ENCODE results near the gene RTN4R.

DNA sequence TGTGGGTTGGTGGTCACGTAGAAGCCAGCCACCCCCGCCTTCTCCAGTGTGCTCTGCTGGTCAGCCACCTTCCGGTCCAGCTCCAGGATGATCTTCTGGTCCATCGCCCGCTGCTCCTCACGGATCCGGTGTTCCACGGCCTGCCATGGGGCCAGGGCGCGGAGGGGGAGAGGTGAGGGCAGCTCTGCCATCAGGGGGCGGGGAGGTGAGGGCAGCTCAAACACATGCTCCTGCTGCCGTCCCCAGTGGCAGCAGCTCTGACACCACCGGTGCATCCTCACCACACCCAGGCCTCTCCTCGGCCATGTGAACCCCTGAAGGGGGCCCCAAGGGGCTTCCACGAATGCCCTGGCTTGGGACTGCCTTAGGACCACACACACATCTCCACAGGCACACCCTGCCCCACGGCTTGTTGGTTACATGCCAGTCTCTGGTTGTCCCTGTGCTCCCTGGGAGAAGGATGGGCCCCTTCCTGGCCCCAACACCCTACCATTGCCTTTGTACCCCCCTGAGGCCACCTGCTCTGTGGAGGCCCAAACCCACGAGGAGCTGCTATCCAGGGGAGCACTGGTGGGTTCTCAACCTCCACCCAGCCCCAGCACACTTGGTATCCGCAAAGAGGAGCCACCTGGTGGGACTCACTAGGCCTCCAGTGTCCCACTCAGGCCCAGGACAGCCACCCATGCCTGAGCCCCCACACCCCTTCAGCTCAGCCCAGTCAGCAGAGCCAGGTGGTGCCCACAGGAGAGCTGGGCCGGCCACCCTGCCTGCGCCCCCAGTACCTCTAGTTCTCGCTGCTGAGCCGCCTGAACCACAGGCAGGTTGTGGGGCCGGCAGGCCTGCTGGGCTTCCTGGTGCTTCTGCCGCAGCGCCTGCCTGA is 47.5 kb upstream of the RTN4R start:
- TF ChIP-seq ZNF274 (IDR thresholded peaks at IDR 0.05; ENCODE audit: borderline replicate concordance, extremely low read depth, low read length): no peak
- TF ChIP-seq, protein P1, sequence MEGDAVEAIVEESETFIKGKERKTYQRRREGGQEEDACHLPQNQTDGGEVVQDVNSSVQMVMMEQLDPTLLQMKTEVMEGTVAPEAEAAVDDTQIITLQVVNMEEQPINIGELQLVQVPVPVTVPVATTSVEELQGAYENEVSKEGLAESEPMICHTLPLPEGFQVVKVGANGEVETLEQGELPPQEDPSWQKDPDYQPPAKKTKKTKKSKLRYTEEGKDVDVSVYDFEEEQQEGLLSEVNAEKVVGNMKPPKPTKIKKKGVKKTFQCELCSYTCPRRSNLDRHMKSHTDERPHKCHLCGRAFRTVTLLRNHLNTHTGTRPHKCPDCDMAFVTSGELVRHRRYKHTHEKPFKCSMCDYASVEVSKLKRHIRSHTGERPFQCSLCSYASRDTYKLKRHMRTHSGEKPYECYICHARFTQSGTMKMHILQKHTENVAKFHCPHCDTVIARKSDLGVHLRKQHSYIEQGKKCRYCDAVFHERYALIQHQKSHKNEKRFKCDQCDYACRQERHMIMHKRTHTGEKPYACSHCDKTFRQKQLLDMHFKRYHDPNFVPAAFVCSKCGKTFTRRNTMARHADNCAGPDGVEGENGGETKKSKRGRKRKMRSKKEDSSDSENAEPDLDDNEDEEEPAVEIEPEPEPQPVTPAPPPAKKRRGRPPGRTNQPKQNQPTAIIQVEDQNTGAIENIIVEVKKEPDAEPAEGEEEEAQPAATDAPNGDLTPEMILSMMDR (IDR thresholded peaks at IDR 0.05; ENCODE audit: control extremely low read depth in 1 of 3, insufficient read depth in 1 of 3, low read depth in 1 of 3, low read length in 3 of 3): no peak
- TF ChIP-seq EP300 (IDR thresholded peaks at IDR 0.05; ENCODE audit: borderline replicate concordance in 1 of 2, low read depth in 2 of 2, low read length in 2 of 2): no peak
- no peak for TF ChIP-seq ASH2L (IDR thresholded peaks at IDR 0.05; ENCODE audit: low read length)
- TF ChIP-seq CREB1 (IDR thresholded peaks at IDR 0.05): no peak
- no peak for TF ChIP-seq TBP (IDR thresholded peaks at IDR 0.05; ENCODE audit: low read depth, low read length)
- no peak for TF ChIP-seq TAF1 (IDR thresholded peaks at IDR 0.05; ENCODE audit: low read depth, low read length)
- TF ChIP-seq SIRT6 (IDR thresholded peaks at IDR 0.05; ENCODE audit: low read length): no peak
- no peak for TF ChIP-seq BRCA1 (IDR thresholded peaks at IDR 0.05; ENCODE audit: low read depth, low read length)
- no peak for TF ChIP-seq RXRA (IDR thresholded peaks at IDR 0.05; ENCODE audit: insufficient read depth, low read depth, low read length)
- no peak for TF ChIP-seq GTF2F1 (IDR thresholded peaks at IDR 0.05; ENCODE audit: borderline replicate concordance, low read depth, low read length)
- no peak for TF ChIP-seq EGR1 (IDR thresholded peaks at IDR 0.05; ENCODE audit: borderline replicate concordance, low read depth, low read length)
- TF ChIP-seq CEBPB (IDR thresholded peaks at IDR 0.05; ENCODE audit: low read depth, low read length): no peak
- TF ChIP-seq, protein P2, sequence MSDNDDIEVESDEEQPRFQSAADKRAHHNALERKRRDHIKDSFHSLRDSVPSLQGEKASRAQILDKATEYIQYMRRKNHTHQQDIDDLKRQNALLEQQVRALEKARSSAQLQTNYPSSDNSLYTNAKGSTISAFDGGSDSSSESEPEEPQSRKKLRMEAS (IDR thresholded peaks at IDR 0.05): no peak

Measured in H1 (cell line).